Tibial nerve (tissue), 3 donors: ENCODE results near the gene PACSIN2.

Experiments used
- CTCF ChIP-seq, 5 experiments: fragments of 200-600 bp in 3 of 5; fragments of 450-650 bp in 2 of 5; sonication (generic) in 3 of 5; IDR thresholded peaks; one replicate each; pipeline ENCODE4 v1.5.1; 2016 to 2019; ENCODE audit warnings: antibody characterized with exemption in 5 of 5, mild to moderate bottlenecking in 3 of 5, moderate library complexity in 2 of 5
- POLR2A ChIP-seq, 2 donors: fragments of 450-650 bp; IDR thresholded peaks; one replicate each; pipeline ENCODE4 v1.6.1; 2017; ENCODE audit warnings: antibody characterized with exemption in 2 of 2, mild to moderate bottlenecking in 2 of 2, moderate library complexity in 2 of 2

GRCh38 chr22:42948294-42948693 is 66.7 kb downstream of the PACSIN2 start:
- TF ChIP-seq POLR2A (IDR thresholded peaks at IDR 0.05) (no peak), CTCF (IDR thresholded peaks at IDR 0.05) (no peak)
